Keratinocyte (primary cell): Measurements from ENCODE around the gene CEP290. TPM values are rescaled to one million over a fixed set of nuclear protein-coding genes. Genes with fewer than 3 reads are reported as not detected.

Experiments
- DNase-seq: peaks from one replicate; pipeline ENCODE4 v3.0.0-alpha.2; 2011; ENCODE audit warnings: low read depth, missing footprints, low spot score
- FAIRE-seq: peaks from 2 replicates; lab custom pipeline; 2011; peaks lifted over from hg19 to GRCh38; lab: Jason Lieb, UNC
- H2AFZ ChIP-seq: 2 replicates; pipeline ENCODE4 v1.6.0; 2012; ENCODE audit warnings: low read length, control low read depth, inconsistent platforms; ENCODE audit not compliant: control insufficient read depth
- H3K27ac ChIP-seq: 2 replicates; pipeline ENCODE4 v1.5.1; 2011; ENCODE audit warnings: low read length; ENCODE audit not compliant: control insufficient read depth, insufficient read depth
- H3K27me3 ChIP-seq: 3 replicates; pipeline ENCODE4 v1.6.0; 2011; ENCODE audit warnings: low read length; ENCODE audit not compliant: control insufficient read depth, insufficient read depth; ENCODE audit errors: extremely low read depth
- H3K36me3 ChIP-seq, 2 experiments: 2 replicates in 1 of 2; 3 replicates in 1 of 2; pipeline ENCODE4 v1.5.1; 2011; ENCODE audit warnings: low read length in 2 of 2, mild to moderate bottlenecking in 1 of 2; ENCODE audit not compliant: control insufficient read depth in 2 of 2, insufficient read depth in 2 of 2; ENCODE audit errors: extremely low read depth in 1 of 2
- H3K4me1 ChIP-seq: 3 replicates; pipeline ENCODE4 v1.5.1; 2011; ENCODE audit warnings: low read length; ENCODE audit not compliant: control insufficient read depth, insufficient read depth; ENCODE audit errors: extremely low read depth
- H3K4me2 ChIP-seq: 3 replicates; pipeline ENCODE4 v1.6.0; 2011; ENCODE audit warnings: low read depth, low read length; ENCODE audit not compliant: control insufficient read depth, insufficient read depth; ENCODE audit errors: extremely low read depth
- H3K4me3 ChIP-seq, 3 experiments: fragments of 200-600 bp in 1 of 3; sonication (generic) in 1 of 3; 2 replicates in 2 of 3; 3 replicates in 1 of 3; pipeline ENCODE4 v1.5.1; 2011 to 2016; ENCODE audit warnings: low read length in 3 of 3, mild to moderate bottlenecking in 3 of 3, control low read depth in 2 of 3, inconsistent platforms in 1 of 3, low read depth in 1 of 3, mixed read lengths in 1 of 3, mixed run types in 1 of 3, moderate library complexity in 1 of 3; ENCODE audit not compliant: control insufficient read depth in 2 of 3, insufficient read depth in 2 of 3; ENCODE audit errors: extremely low read depth in 1 of 3
- H3K79me2 ChIP-seq: 2 replicates; pipeline ENCODE4 v1.6.0; 2012; ENCODE audit warnings: low read length; ENCODE audit not compliant: control insufficient read depth, insufficient read depth
- H3K9ac ChIP-seq: 3 replicates; pipeline ENCODE4 v1.6.0; 2011; ENCODE audit warnings: low read length; ENCODE audit not compliant: control insufficient read depth, insufficient read depth; ENCODE audit errors: extremely low read depth
- H3K9me1 ChIP-seq: 3 replicates; pipeline ENCODE4 v1.6.0; 2011; ENCODE audit warnings: low read length; ENCODE audit not compliant: control insufficient read depth, insufficient read depth; ENCODE audit errors: extremely low read depth
- H3K9me3 ChIP-seq: 2 replicates; pipeline ENCODE4 v1.5.1; 2012; ENCODE audit warnings: low read depth, low read length; ENCODE audit not compliant: control insufficient read depth
- H4K20me1 ChIP-seq: 3 replicates; pipeline ENCODE4 v1.6.0; 2011; ENCODE audit warnings: low read length; ENCODE audit not compliant: control insufficient read depth, insufficient read depth; ENCODE audit errors: extremely low read depth
- EZH2 ChIP-seq: IDR thresholded peaks from one replicate; pipeline ENCODE4 v1.6.1; 2012; ENCODE audit warnings: inconsistent platforms, mild to moderate bottlenecking, low read length, moderate library complexity
- dilution Hi-C: fragments of 300-500 bp; cut with MboI; formaldehyde crosslinking; loops from one replicate; pipeline ENCODE4 v1.7.0; 2020; ENCODE audit warnings: low sequenced_read_pairs; ENCODE audit not compliant: extremely low pct_ligation_motif_present
- polyA minus RNA-seq, 3 experiments: library from RNA; depleted of rRNA, polyadenylated mRNA; stranded (reverse); fragments of >200 nt; gene quantifications; 1 replicate in 1 of 3; 2 replicates in 1 of 3; 3 replicates in 1 of 3; pipeline ENCODE4 v1.2.3, GENCODE V29; 2011
- polyA plus RNA-seq, 5 experiments: library from polyadenylated mRNA; depleted of rRNA in 3 of 5; stranded (reverse) in 3 of 5; stranded (forward) in 1 of 5; unstranded in 1 of 5; fragments of >200 nt; gene quantifications; 1 replicate in 1 of 5; 2 replicates in 3 of 5; 3 replicates in 1 of 5; pipeline versions ENCODE4 v1.2.1 to v1.2.3, GENCODE V29; 2011 to 2012; ENCODE audit warnings: missing spikeins in 2 of 5, low read depth in 1 of 5, low replicate concordance in 1 of 5
- TF ChIP-seq, protein P1 (sequence below), 3 experiments: IDR thresholded peaks in 1 of 3; conservative IDR thresholded peaks in 1 of 3; optimal IDR thresholded peaks in 1 of 3; 2 replicates in 2 of 3; 3 replicates in 1 of 3; pipeline versions ENCODE3 to v1.5.1; 2011; ENCODE audit warnings: low read length in 3 of 3, mild to moderate bottlenecking in 3 of 3, moderate library complexity in 2 of 3, control low read depth in 1 of 3, inconsistent platforms in 1 of 3; ENCODE audit not compliant: insufficient read depth in 2 of 3; ENCODE audit errors: extremely low read depth in 1 of 3

Gene CEP290, protein sequence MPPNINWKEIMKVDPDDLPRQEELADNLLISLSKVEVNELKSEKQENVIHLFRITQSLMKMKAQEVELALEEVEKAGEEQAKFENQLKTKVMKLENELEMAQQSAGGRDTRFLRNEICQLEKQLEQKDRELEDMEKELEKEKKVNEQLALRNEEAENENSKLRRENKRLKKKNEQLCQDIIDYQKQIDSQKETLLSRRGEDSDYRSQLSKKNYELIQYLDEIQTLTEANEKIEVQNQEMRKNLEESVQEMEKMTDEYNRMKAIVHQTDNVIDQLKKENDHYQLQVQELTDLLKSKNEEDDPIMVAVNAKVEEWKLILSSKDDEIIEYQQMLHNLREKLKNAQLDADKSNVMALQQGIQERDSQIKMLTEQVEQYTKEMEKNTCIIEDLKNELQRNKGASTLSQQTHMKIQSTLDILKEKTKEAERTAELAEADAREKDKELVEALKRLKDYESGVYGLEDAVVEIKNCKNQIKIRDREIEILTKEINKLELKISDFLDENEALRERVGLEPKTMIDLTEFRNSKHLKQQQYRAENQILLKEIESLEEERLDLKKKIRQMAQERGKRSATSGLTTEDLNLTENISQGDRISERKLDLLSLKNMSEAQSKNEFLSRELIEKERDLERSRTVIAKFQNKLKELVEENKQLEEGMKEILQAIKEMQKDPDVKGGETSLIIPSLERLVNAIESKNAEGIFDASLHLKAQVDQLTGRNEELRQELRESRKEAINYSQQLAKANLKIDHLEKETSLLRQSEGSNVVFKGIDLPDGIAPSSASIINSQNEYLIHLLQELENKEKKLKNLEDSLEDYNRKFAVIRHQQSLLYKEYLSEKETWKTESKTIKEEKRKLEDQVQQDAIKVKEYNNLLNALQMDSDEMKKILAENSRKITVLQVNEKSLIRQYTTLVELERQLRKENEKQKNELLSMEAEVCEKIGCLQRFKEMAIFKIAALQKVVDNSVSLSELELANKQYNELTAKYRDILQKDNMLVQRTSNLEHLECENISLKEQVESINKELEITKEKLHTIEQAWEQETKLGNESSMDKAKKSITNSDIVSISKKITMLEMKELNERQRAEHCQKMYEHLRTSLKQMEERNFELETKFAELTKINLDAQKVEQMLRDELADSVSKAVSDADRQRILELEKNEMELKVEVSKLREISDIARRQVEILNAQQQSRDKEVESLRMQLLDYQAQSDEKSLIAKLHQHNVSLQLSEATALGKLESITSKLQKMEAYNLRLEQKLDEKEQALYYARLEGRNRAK (N-terminal part only)
- polyA plus RNA-seq (3.7 to 5.6 TPM (median 4.7 TPM) in 3 replicates), polyA minus RNA-seq (0.98 to 7.1 TPM (median 2.2 TPM) in 3 replicates)
- polyA plus RNA-seq (2011; ENCODE audit: low read depth), result 19.7 TPM
- 2.1 and 2.8 TPM in 2 replicates for polyA plus RNA-seq (2011; cell fraction: cytosol; rRNA removed)
- 8.5 and 12.4 TPM in 2 replicates for polyA plus RNA-seq (2011; cell fraction: nucleus; rRNA removed)
- 2.5 and 4.7 TPM in 2 replicates for polyA plus RNA-seq (2012; ENCODE audit: low replicate concordance)
- 5.0 TPM for polyA minus RNA-seq (2011; cell fraction: cytosol; rRNA and poly(A)+ RNA removed)
- polyA minus RNA-seq (2011; cell fraction: nucleus; rRNA and poly(A)+ RNA removed), result 11.1 and 24.0 TPM in 2 replicates

DNA sequence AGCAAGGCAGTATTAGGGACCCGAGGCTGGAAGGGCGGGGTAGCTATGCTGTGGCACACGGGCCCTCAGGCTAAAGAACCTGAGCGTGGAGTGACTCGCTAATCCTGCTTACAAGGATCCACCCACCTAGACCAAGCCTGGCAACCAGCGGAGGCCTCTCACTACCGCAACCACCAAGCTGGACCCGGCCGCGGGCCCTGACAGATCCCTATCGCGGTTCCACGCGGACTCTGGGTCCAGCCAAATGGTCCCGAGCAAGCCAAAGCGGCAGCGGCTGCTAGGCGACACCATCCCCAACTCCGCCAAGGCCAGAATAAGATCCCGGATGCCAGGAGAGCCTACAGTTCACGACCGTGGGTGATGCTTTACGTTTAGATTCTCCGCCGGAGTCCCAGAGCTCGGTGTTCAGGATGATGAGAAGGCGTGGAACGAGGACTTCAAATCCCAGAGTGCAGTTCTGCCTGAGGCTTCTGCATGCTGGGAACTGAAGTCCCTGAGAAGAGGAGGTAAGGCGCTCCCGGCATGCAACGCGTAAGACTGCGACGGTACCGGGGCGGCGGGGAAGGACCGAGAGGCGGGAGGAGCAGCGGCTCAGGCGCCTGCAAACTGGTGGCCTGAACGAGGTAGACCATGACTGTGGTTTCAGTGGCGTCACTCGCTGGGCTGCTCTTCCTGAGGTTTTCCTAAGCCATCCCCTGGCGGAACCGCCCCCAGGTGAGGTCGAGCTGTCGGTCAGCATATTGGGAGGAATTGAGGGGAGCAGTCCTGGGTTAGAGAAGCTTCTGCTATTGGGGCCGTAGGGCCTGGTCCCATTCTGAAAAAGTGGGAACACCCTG lies at the start of gene CEP290, which contains the start of gene TMTC3:
Gene CEP290 (minus strand): TSS at position 315 of the 836 bp plus-strand sequence. CDS start 781 bp downstream, outside the sequence.
Gene TMTC3 (plus strand): TSS at position 534 of the 836 bp plus-strand sequence. CDS start 6,009 bp downstream, outside the sequence.
- Histone ChIP-seq H3K4me3 (peak within 1 kb of the TSS; percentile 65 to 94 (median 83)), H3K4me2 (peak within 1 kb of the TSS; percentile 91), H3K36me3 (peaks cover 0 to 2% of the 10 kb centered on the region in 2 experiments), H3K9ac (peak within 1 kb of the TSS; percentile 93), H2AFZ (peak within 1 kb of the TSS; percentile 98), H3K27ac (peak within 1 kb of the TSS; percentile 89), H3K9me1 (no peaks in the 10 kb centered on the region), H3K9me3 (no peaks in the 10 kb centered on the region), H3K79me2 (peaks cover 29% of the 10 kb centered on the region), H4K20me1 (no peaks in the 10 kb centered on the region), H3K4me1 (peaks cover 36% of the 10 kb centered on the region), H3K27me3 (no peaks in the 10 kb centered on the region)
- no peak for TF ChIP-seq EZH2
- TF ChIP-seq, protein P1, sequence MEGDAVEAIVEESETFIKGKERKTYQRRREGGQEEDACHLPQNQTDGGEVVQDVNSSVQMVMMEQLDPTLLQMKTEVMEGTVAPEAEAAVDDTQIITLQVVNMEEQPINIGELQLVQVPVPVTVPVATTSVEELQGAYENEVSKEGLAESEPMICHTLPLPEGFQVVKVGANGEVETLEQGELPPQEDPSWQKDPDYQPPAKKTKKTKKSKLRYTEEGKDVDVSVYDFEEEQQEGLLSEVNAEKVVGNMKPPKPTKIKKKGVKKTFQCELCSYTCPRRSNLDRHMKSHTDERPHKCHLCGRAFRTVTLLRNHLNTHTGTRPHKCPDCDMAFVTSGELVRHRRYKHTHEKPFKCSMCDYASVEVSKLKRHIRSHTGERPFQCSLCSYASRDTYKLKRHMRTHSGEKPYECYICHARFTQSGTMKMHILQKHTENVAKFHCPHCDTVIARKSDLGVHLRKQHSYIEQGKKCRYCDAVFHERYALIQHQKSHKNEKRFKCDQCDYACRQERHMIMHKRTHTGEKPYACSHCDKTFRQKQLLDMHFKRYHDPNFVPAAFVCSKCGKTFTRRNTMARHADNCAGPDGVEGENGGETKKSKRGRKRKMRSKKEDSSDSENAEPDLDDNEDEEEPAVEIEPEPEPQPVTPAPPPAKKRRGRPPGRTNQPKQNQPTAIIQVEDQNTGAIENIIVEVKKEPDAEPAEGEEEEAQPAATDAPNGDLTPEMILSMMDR (optimal IDR thresholded peaks at IDR 0.05 in 1 of 3, IDR thresholded peaks at IDR 0.05 in 1 of 3, conservative IDR thresholded peaks at IDR 0.05 in 1 of 3; ENCODE audit: extremely low read depth in 1 of 3, insufficient read depth in 2 of 3, low read length in 3 of 3), result no peak
- dilution Hi-C loops, result no loop called here
- DNase-seq (peak; percentile 94), FAIRE-seq (peak; percentile 88)
